Measurements from ENCODE around the gene CAPN2. TPM values are rescaled to one million over a fixed set of nuclear protein-coding genes. Genes with fewer than 3 reads are reported as not detected.

CAPN2 gene
- polyA plus RNA-seq, 6 donors from 2014 or later: 21.2 to 35.1 (median 26.2) TPM

- Mint-ChIP-seq H3K4me1 (peaks cover 42 to 66% (median 48%) of the 10 kb centered on the region in 3 donors), H3K9me3 (no peaks in the 10 kb centered on the region), H3K27me3 (no peaks in the 10 kb centered on the region), H3K4me3 (peak overlapping the region in 4 of 8 donors; percentile 14 to 84 (median 77)), H3K36me3 (peaks cover 2 to 7% of the 10 kb centered on the region in 2 donors), H3K27ac (no peak overlapping the region)
- no peak for DNase-seq
- ATAC-seq (ENCODE audit: low read depth in 2 of 2): no peak
Observed at GRCh38 chr1:223715604-223716172, 3.3 kb downstream of the CAPN2 start.

GRCh38 chr1:223716302-223716862, 4.0 kb downstream of the CAPN2 start:
- peak; percentile 30 for DNase-seq
- peak overlapping the region; percentile 16 to 84 (median 64) for H3K4me3 Mint-ChIP-seq
- H3K9me3 Mint-ChIP-seq: no peaks in the 10 kb centered on the region
- no peaks in the 10 kb centered on the region for H3K27me3 Mint-ChIP-seq
- H3K4me1 Mint-ChIP-seq: peaks cover 40 to 60% (median 48%) of the 10 kb centered on the region in 3 donors
- peaks cover 7 to 8% of the 10 kb centered on the region in 2 donors for H3K36me3 Mint-ChIP-seq
- peak overlapping the region in 5 of 6 donors; percentile 76 to 90 (median 83) for H3K27ac Mint-ChIP-seq
- peak; percentile 52 to 69 for ATAC-seq (ENCODE audit: low read depth in 2 of 2)

- Mint-ChIP-seq H3K36me3 (peaks cover 7 to 8% of the 10 kb centered on the region in 2 donors), H3K4me1 (peaks cover 40 to 55% (median 48%) of the 10 kb centered on the region in 3 donors), H3K9me3 (no peaks in the 10 kb centered on the region), H3K27ac (peak overlapping the region in 3 of 6 donors; percentile 19 to 90 (median 77)), H3K27me3 (no peaks in the 10 kb centered on the region), H3K4me3 (peak overlapping the region in 7 of 8 donors; percentile 30 to 79 (median 63))
- DNase-seq (no peak), ATAC-seq (ENCODE audit: low read depth in 2 of 2) (no peak)
Observed at GRCh38 chr1:223717123-223717522, 4.8 kb downstream of the CAPN2 start.

- Mint-ChIP-seq H3K9me3 (no peaks in the 10 kb centered on the region), H3K36me3 (peaks cover 7 to 8% of the 10 kb centered on the region in 2 donors), H3K27ac (peak overlapping the region in 1 of 6 donors; percentile 56), H3K4me3 (peak overlapping the region in 2 of 8 donors; percentile 22 to 30), H3K4me1 (peaks cover 40 to 55% (median 47%) of the 10 kb centered on the region in 3 donors), H3K27me3 (no peaks in the 10 kb centered on the region)
- ATAC-seq (ENCODE audit: low read depth in 2 of 2) (no peak), DNase-seq (no peak)
Observed at GRCh38 chr1:223717695-223718363, 5.5 kb downstream of the CAPN2 start.

DNA sequence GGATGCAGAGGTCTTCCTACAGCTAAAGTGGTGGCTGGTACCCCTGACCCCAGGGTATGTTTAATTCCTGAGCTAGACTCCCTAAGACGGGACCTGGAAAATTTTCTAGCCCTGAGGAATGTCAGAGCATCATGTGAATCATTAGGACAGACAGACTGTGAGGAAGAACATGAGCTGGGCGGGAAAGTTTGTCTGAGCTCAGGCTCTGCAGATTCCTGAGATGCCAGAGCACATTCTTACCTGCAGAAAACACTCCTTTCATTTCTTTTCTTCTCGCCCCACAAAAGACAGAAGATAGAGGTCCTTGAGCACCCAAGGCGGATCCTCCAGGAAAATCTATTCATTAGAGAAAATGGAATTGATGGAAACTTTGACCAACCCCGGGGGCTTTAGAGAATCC, 6.5 kb downstream of the CAPN2 start:
- no peak for ATAC-seq (ENCODE audit: low read depth in 2 of 2)
- H3K4me3 Mint-ChIP-seq: peak overlapping the region in 2 of 8 donors; percentile 51 to 64
- H3K4me1 Mint-ChIP-seq: peaks cover 35 to 44% (median 37%) of the 10 kb centered on the region in 3 donors
- peaks cover 7 to 8% of the 10 kb centered on the region in 2 donors for H3K36me3 Mint-ChIP-seq
- no peak overlapping the region for H3K27ac Mint-ChIP-seq
- H3K9me3 Mint-ChIP-seq: no peaks in the 10 kb centered on the region
- no peak for DNase-seq
- H3K27me3 Mint-ChIP-seq: no peaks in the 10 kb centered on the region

DNA sequence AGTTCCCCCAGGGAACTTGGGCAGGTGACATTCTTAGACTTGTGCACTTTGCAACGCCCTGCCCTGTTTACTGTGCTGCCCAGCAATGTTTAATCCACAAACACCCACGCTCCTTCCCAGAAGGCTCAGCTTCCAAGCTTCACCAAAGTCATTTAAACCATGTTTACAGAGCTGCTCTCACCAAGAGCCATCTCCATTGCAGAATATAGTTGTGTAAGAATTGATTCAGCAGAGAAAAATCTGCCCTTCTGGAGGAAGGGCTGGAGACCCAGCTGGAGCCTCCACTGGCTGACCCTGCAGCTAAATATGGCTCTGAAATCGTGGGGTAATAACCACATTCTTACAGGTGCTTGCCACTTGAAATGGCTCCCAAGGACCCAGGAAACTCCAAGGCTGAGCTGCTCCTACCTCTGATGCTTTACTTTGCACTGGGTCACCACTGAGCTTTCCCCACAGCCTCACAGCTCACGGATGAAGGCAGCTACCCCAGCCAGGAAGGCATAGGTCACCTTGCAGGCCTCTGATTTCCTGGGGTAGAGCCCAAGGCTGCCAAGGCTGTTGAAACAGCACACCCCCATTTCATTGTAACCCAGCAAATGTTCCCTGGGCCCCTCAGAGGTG, 8.7 kb downstream of the CAPN2 start:
- DNase-seq (no peak), ATAC-seq (ENCODE audit: low read depth in 2 of 2) (no peak)
- Mint-ChIP-seq H3K4me3 (no peak overlapping the region), H3K4me1 (peaks cover 19 to 32% (median 24%) of the 10 kb centered on the region in 3 donors), H3K36me3 (peaks cover 11 to 13% of the 10 kb centered on the region in 2 donors), H3K9me3 (no peaks in the 10 kb centered on the region), H3K27me3 (no peaks in the 10 kb centered on the region), H3K27ac (no peak overlapping the region)

GRCh38 chr1:223721658-223722607, 9.6 kb downstream of the CAPN2 start:
- DNase-seq (no peak), ATAC-seq (ENCODE audit: low read depth in 2 of 2) (no peak)
- H3K4me1 Mint-ChIP-seq: peaks cover 19 to 32% (median 22%) of the 10 kb centered on the region in 3 donors

GRCh38 chr1:223723351-223723904, 11.1 kb downstream of the CAPN2 start:
- H3K27ac Mint-ChIP-seq: no peak overlapping the region
- H3K27me3 Mint-ChIP-seq: no peaks in the 10 kb centered on the region
- no peaks in the 10 kb centered on the region for H3K9me3 Mint-ChIP-seq
- H3K4me3 Mint-ChIP-seq: no peak overlapping the region
- H3K36me3 Mint-ChIP-seq: peaks cover 4 to 18% of the 10 kb centered on the region in 2 donors
- peaks cover 14 to 19% (median 17%) of the 10 kb centered on the region in 3 donors for H3K4me1 Mint-ChIP-seq
- ATAC-seq (ENCODE audit: low read depth in 2 of 2) (no peak), DNase-seq (no peak)

More at GRCh38 chr1:223721658-223722607, 9.6 kb downstream of the CAPN2 start:
- Mint-ChIP-seq H3K4me3 (no peak overlapping the region), H3K36me3 (peaks cover 8 to 13% of the 10 kb centered on the region in 2 donors), H3K27ac (no peak overlapping the region), H3K9me3 (no peaks in the 10 kb centered on the region), H3K27me3 (no peaks in the 10 kb centered on the region)

- Mint-ChIP-seq H3K9me3 (no peaks in the 10 kb centered on the region), H3K4me3 (no peak overlapping the region), H3K4me1 (peaks cover 14 to 21% (median 19%) of the 10 kb centered on the region in 3 donors), H3K36me3 (peaks cover 4 to 26% of the 10 kb centered on the region in 2 donors), H3K27me3 (no peaks in the 10 kb centered on the region), H3K27ac (no peak overlapping the region)
- DNase-seq (no peak), ATAC-seq (ENCODE audit: low read depth in 2 of 2) (no peak)
Observed at GRCh38 chr1:223724376-223724775, 12.0 kb downstream of the CAPN2 start.

- H3K27ac Mint-ChIP-seq: peak overlapping the region in 1 of 6 donors; percentile 19
- H3K4me3 Mint-ChIP-seq: peak overlapping the region in 1 of 8 donors; percentile 75
Observed at GRCh38 chr1:223725578-223725977, 13.2 kb downstream of the CAPN2 start.

GRCh38 chr1:223726380-223727001, 14.2 kb downstream of the CAPN2 start:
- H3K4me1 Mint-ChIP-seq: peaks cover 14 to 21% (median 19%) of the 10 kb centered on the region in 3 donors
- H3K4me3 Mint-ChIP-seq: peak overlapping the region in 1 of 8 donors; percentile 31
- DNase-seq: no peak
- peak overlapping the region in 4 of 6 donors; percentile 16 to 56 (median 32) for H3K27ac Mint-ChIP-seq
- H3K27me3 Mint-ChIP-seq: no peaks in the 10 kb centered on the region
- no peaks in the 10 kb centered on the region for H3K9me3 Mint-ChIP-seq
- peaks cover 4 to 18% of the 10 kb centered on the region in 2 donors for H3K36me3 Mint-ChIP-seq
- peak; percentile 61 to 75 for ATAC-seq (ENCODE audit: low read depth in 2 of 2)

More at GRCh38 chr1:223725578-223725977, 13.2 kb downstream of the CAPN2 start:
- DNase-seq (no peak), ATAC-seq (ENCODE audit: low read depth in 2 of 2) (no peak)
- no peaks in the 10 kb centered on the region for H3K9me3 Mint-ChIP-seq
- H3K4me1 Mint-ChIP-seq: peaks cover 14 to 21% (median 19%) of the 10 kb centered on the region in 3 donors
- H3K36me3 Mint-ChIP-seq: peaks cover 4 to 25% of the 10 kb centered on the region in 2 donors
- H3K27me3 Mint-ChIP-seq: no peaks in the 10 kb centered on the region

DNA sequence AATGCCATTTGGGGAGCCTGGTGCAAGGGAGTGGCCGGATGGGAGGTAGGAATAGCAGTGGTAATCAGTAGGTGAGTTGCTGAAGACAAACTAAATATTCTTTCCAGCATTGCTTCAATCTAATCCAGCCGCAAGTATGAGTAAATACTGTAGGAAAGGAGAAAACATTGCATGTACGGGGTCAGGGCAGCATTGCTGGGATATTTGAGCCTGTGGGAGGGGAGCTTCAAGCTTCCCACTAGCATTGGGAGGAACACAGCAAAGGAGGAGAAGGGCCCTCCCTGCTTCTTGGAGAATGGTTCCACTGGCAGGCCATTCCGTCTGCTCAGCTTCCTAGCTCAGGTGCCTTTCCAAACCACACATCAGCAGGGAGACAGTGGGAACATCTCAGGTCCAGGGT, 15.2 kb downstream of the CAPN2 start:
- no peak overlapping the region for H3K4me3 Mint-ChIP-seq
- ATAC-seq (ENCODE audit: low read depth in 2 of 2): no peak
- no peaks in the 10 kb centered on the region for H3K27me3 Mint-ChIP-seq
- DNase-seq: no peak
- H3K4me1 Mint-ChIP-seq: peaks cover 14 to 21% (median 19%) of the 10 kb centered on the region in 3 donors
- H3K36me3 Mint-ChIP-seq: peaks cover 4 to 18% of the 10 kb centered on the region in 2 donors
- no peaks in the 10 kb centered on the region for H3K9me3 Mint-ChIP-seq
- H3K27ac Mint-ChIP-seq: peak overlapping the region in 1 of 6 donors; percentile 18
